HepG2 (cell line): Measurements from ENCODE around the gene SLC9A9. TPM values are rescaled to one million over a fixed set of nuclear protein-coding genes. Genes with fewer than 3 reads are reported as not detected.
A peak's percentile ranks its signal among the peaks of the same experiment; 100 is the strongest.

Experiments used
- ATAC-seq: fragments of 200-7000 bp; cut with Tn5 transposase; 3 replicates; pipeline ENCODE4 v1.9.1; 2020; ENCODE audit warnings: mild to moderate bottlenecking, moderate library complexity
- BruUV-seq: library from RNA; stranded (reverse); fragments of 400-500 nt; replicated peaks from 2 replicates; lab custom pipeline; 2021; lab: Mats Ljungman, UMichigan
- CTCF ChIA-PET: fragments of 300-600 bp; formaldehyde crosslinking; extraction: SDS; loops from one replicate; lab custom pipeline; 2021; ENCODE audit warnings: low total read pairs, inconsistent platforms, low intra/inter-chr PET ratio; lab: Yijun Ruan, JAX
- POLR2A ChIA-PET: fragments of 350-600 bp; sonication (Branson Sonifier 250); formaldehyde crosslinking; loops from one replicate; lab custom pipeline; 2020; ENCODE audit warnings: antibody characterized with exemption, inconsistent platforms; lab: Yijun Ruan, JAX
- DNase-seq: peaks from one replicate; pipeline ENCODE4 v3.0.0-alpha.2; 2015; ENCODE audit warnings: low spot score
- FAIRE-seq: peaks from 3 replicates; lab custom pipeline; 2011; peaks lifted over from hg19 to GRCh38; lab: Jason Lieb, UNC
- H2AFZ ChIP-seq: one replicate; pipeline ENCODE4 v1.6.1; 2011; ENCODE audit warnings: low read length, inconsistent platforms
- H3K27ac ChIP-seq: fragments of 300-600 bp; 3 replicates; pipeline ENCODE4 v1.8.0; 2011; ENCODE audit warnings: mixed run types, mild to moderate bottlenecking, mixed read lengths, low read length, inconsistent platforms; ENCODE audit not compliant: insufficient read depth; ENCODE audit errors: extremely low read length
- H3K27me3 ChIP-seq, 2 experiments: fragments of 200-600 bp in 1 of 2; 2 replicates in 1 of 2; 3 replicates in 1 of 2; pipeline versions ENCODE4 v1.6.0 to v1.8.0; 2011; ENCODE audit warnings: low read length in 2 of 2, mild to moderate bottlenecking in 2 of 2, moderate library complexity in 2 of 2, inconsistent platforms in 1 of 2; ENCODE audit not compliant: insufficient read depth in 2 of 2, control insufficient read depth in 1 of 2
- H3K36me3 ChIP-seq, 2 experiments: fragments of 200-600 bp in 1 of 2; replicated peaks in 1 of 2; 2 replicates in 1 of 2; 3 replicates in 1 of 2; pipeline versions ENCODE4 v1.5.1 to v1.8.0; 2011; ENCODE audit warnings: low read length in 2 of 2, inconsistent platforms in 1 of 2; ENCODE audit not compliant: insufficient read depth in 2 of 2, control insufficient read depth in 1 of 2
- H3K4me1 ChIP-seq: 2 replicates; pipeline ENCODE4 v1.5.1; 2012; ENCODE audit warnings: low read length, inconsistent platforms; ENCODE audit not compliant: insufficient read depth
- H3K4me2 ChIP-seq: 2 replicates; pipeline ENCODE4 v1.6.0; 2011; ENCODE audit warnings: low read depth, low read length, inconsistent platforms
- H3K4me3 ChIP-seq, 3 experiments: fragments of 200-600 bp in 1 of 3; sonication (generic), shearing (Covaris generic) in 1 of 3; replicated peaks in 1 of 3; 2 replicates each; pipeline ENCODE4 v1.5.1; 2011 to 2016; ENCODE audit warnings: low read length in 3 of 3, inconsistent platforms in 2 of 3, low read depth in 2 of 3, mild to moderate bottlenecking in 2 of 3, control low read depth in 1 of 3, mixed read lengths in 1 of 3; ENCODE audit not compliant: insufficient read depth in 1 of 3
- H3K79me2 ChIP-seq: one replicate; pipeline ENCODE4 v1.6.1; 2011; ENCODE audit warnings: low read length, inconsistent platforms; ENCODE audit not compliant: insufficient read depth
- H3K9ac ChIP-seq: 2 replicates; pipeline ENCODE4 v1.6.0; 2011; ENCODE audit warnings: mild to moderate bottlenecking, low read depth, low read length, inconsistent platforms; ENCODE audit not compliant: insufficient read depth
- H3K9me3 ChIP-seq: 2 replicates; pipeline ENCODE4 v1.5.1; 2012; ENCODE audit warnings: mild to moderate bottlenecking, low read length
- H4K20me1 ChIP-seq: 2 replicates; pipeline ENCODE4 v1.6.0; 2011; ENCODE audit warnings: inconsistent platforms, mild to moderate bottlenecking, low read length, moderate library complexity; ENCODE audit not compliant: insufficient read depth
- CENPT ChIP-seq: sonication (generic); formaldehyde crosslinking; IDR thresholded peaks from 2 replicates; pipeline ENCODE4 v1.8.0; 2022; ENCODE audit warnings: low read depth, mild to moderate bottlenecking, moderate library complexity, missing genetic modification reagents
- DR1 ChIP-seq: sonication (generic); formaldehyde crosslinking; IDR thresholded peaks from 2 replicates; pipeline ENCODE4 v1.8.0; 2021; ENCODE audit warnings: mild to moderate bottlenecking, missing genetic modification reagents, inconsistent platforms
- DRAP1 ChIP-seq: IDR thresholded peaks from 2 replicates; pipeline ENCODE4 v1.6.1; 2016; ENCODE audit warnings: missing genetic modification reagents, missing compliant biosample characterization
- FOSL1 ChIP-seq: sonication (generic); formaldehyde crosslinking; IDR thresholded peaks from 2 replicates; pipeline ENCODE4 v1.9.0; 2021; ENCODE audit warnings: missing genetic modification reagents, borderline replicate concordance
- HHEX ChIP-seq: IDR thresholded peaks from 2 replicates; pipeline ENCODE4 v1.6.1; 2016; ENCODE audit warnings: control low read depth
- POLR2G ChIP-seq: fragments of 200-400 bp; formaldehyde crosslinking; IDR thresholded peaks from 2 replicates; pipeline ENCODE4 v1.6.1; 2018; ENCODE audit warnings: mild to moderate bottlenecking, low read depth, low read length, moderate library complexity
- TBX2 ChIP-seq: sonication (generic); formaldehyde crosslinking; IDR thresholded peaks from 2 replicates; pipeline ENCODE4 v1.5.0; 2020; ENCODE audit warnings: missing genetic modification reagents, mild to moderate bottlenecking, borderline replicate concordance
- ZBTB33 ChIP-seq: sonication (generic); formaldehyde crosslinking; IDR thresholded peaks from 2 replicates; pipeline ENCODE4 v1.4.0; 2020; ENCODE audit warnings: missing genetic modification reagents
- ZFP90 ChIP-seq: sonication (generic); formaldehyde crosslinking; IDR thresholded peaks from 2 replicates; pipeline ENCODE4 v1.8.0; 2022; ENCODE audit warnings: missing genetic modification reagents, mild to moderate bottlenecking, inconsistent platforms, borderline replicate concordance
- ZNF251 ChIP-seq: sonication (generic); formaldehyde crosslinking; IDR thresholded peaks from 2 replicates; pipeline ENCODE4 v1.9.0; 2021; ENCODE audit warnings: mild to moderate bottlenecking, missing genetic modification reagents
- ZNF350 ChIP-seq: sonication (generic); formaldehyde crosslinking; IDR thresholded peaks from 2 replicates; pipeline ENCODE4 v1.4.0; 2020; ENCODE audit warnings: mild to moderate bottlenecking, low read depth, missing genetic modification reagents, borderline replicate concordance
- ZNF432 ChIP-seq: sonication (generic); formaldehyde crosslinking; IDR thresholded peaks from 2 replicates; pipeline ENCODE4 v1.5.0; 2020; ENCODE audit warnings: missing genetic modification reagents, mild to moderate bottlenecking, borderline replicate concordance
- ZNF83 ChIP-seq: sonication (generic); formaldehyde crosslinking; IDR thresholded peaks from 2 replicates; pipeline ENCODE4 v1.4.0; 2020; ENCODE audit warnings: missing genetic modification reagents, mild to moderate bottlenecking, borderline replicate concordance
- WGBS: methylation state at CpG from one replicate; pipeline ENCODE4 v1.1.6; 2017; ENCODE audit warnings: low lambda C conversion rate; 5-methylcytosine and 5-hydroxymethylcytosine counted together
- in situ Hi-C: cut with HindIII; loops from 2 replicates; pipeline ENCODE4 v1.10.0; 2017; ENCODE audit warnings: low pct_unique_long_range_greater_than_20kb; ENCODE audit not compliant: extremely low pct_ligation_motif_present
- intact Hi-C: fragments of 100-400 bp; cut with micrococcal nuclease; formaldehyde crosslinking; loops from one replicate; pipeline ENCODE4 v1.10.0; 2022; ENCODE audit not compliant: unreplicated experiment
- polyA plus RNA-seq, 8 experiments: library from polyadenylated mRNA; depleted of rRNA in 3 of 8; stranded (reverse) in 7 of 8; unstranded in 1 of 8; fragments of >200 nt; fragmentation: Illumina TruSeq in 4 of 8; extraction: Trizol in 4 of 8; gene quantifications; 2 replicates each; pipeline versions ENCODE4 v1.2.1 to v1.2.3, GENCODE V29; 2011 to 2016; ENCODE audit warnings: low read depth in 4 of 8, missing spikeins in 1 of 8, mixed read lengths in 1 of 8; ENCODE audit not compliant: insufficient read depth in 1 of 8
- total RNA-seq, 5 experiments: library from RNA; depleted of rRNA; stranded (reverse); fragments of >200 nt; fragmentation: Illumina TruSeq; extraction: Trizol; gene quantifications; 2 replicates each; pipeline ENCODE4 v1.2.3, GENCODE V29; 2016; ENCODE audit warnings: low read depth in 1 of 5

Gene SLC9A9
- total and polyA plus RNA-seq, 2 of the 13 experiments (the other 11 are each of a cell fraction or from before 2014, with no cell fraction given): not detected

- ChIA-PET CTCF (no interaction called here), POLR2A (no interaction called here)
- peak; percentile 48; the same call in 1 of the 3 replicates for ATAC-seq
- no peaks in the 10 kb centered on the region for H3K79me2 ChIP-seq
- no peak overlapping the region for H3K4me3 ChIP-seq
- H3K4me2 ChIP-seq: no peak overlapping the region
- H4K20me1 ChIP-seq: no peaks in the 10 kb centered on the region
- no peaks in the 10 kb centered on the region for H3K36me3 ChIP-seq
- TF ChIP-seq ZBTB33 (CRISPR knock-in tag) (no peak), DRAP1 (CRISPR knock-in tag) (no peak), ZNF350 (no peak), ZNF251 (CRISPR knock-in tag) (no peak), CENPT (CRISPR knock-in tag) (no peak), ZNF432 (CRISPR knock-in tag) (no peak), POLR2G (no peak), ZFP90 (CRISPR knock-in tag) (no peak), DR1 (CRISPR knock-in tag) (no peak), HHEX (CRISPR knock-in tag) (no peak), ZNF83 (CRISPR knock-in tag) (no peak), TBX2 (CRISPR knock-in tag) (no peak), FOSL1 (CRISPR knock-in tag) (no peak)
- H3K9ac ChIP-seq: no peak overlapping the region
- WGBS: 10% methylated on average over 5 of the region's 6 CpGs
- in situ Hi-C loops: no loop called here
- no peaks in the 10 kb centered on the region for H3K9me3 ChIP-seq
- no TSS peak for BruUV-seq
- peaks cover 0 to 5% of the 10 kb centered on the region in 2 experiments; a peak in 1 of 5 replicates for H3K27me3 ChIP-seq
- no peak overlapping the region for H3K27ac ChIP-seq
- intact Hi-C loops: no loop called here
- no peak overlapping the region for H2AFZ ChIP-seq
- FAIRE-seq: no peak
- no peak for DNase-seq
- no peaks in the 10 kb centered on the region for H3K4me1 ChIP-seq
Observed at GRCh38 chr3:143601723-143602484, 246.4 kb downstream of the SLC9A9 start.
